Skeletal muscle tissue (tissue), 4 donors: ENCODE measurements around the gene NAA20. TPM values are rescaled to one million over a fixed set of nuclear protein-coding genes. Genes with fewer than 3 reads are reported as not detected.

Source experiments
- H3K27ac ChIP-seq: one replicate; pipeline ENCODE4 v1.7.0; 2013; ENCODE audit warnings: mild to moderate bottlenecking, low read depth, low read length, inconsistent platforms
- H3K27me3 ChIP-seq, 3 donors: one replicate each; pipeline ENCODE4 v1.7.0; 2013; ENCODE audit warnings: low read length in 3 of 3; ENCODE audit not compliant: control insufficient read depth in 3 of 3, insufficient read depth in 3 of 3
- H3K36me3 ChIP-seq, 3 donors: one replicate each; pipeline ENCODE4 v1.7.0; 2013; ENCODE audit warnings: low read length in 3 of 3; ENCODE audit not compliant: control insufficient read depth in 3 of 3, insufficient read depth in 3 of 3
- H3K4me1 ChIP-seq, 3 donors: one replicate each; pipeline ENCODE4 v1.7.0; 2013; ENCODE audit warnings: low read length in 3 of 3, mild to moderate bottlenecking in 3 of 3; ENCODE audit not compliant: control insufficient read depth in 3 of 3, insufficient read depth in 3 of 3
- H3K4me3 ChIP-seq, 3 donors: one replicate each; pipeline ENCODE4 v1.7.0; 2013; ENCODE audit warnings: low read length in 3 of 3
- H3K9ac ChIP-seq, 3 donors: one replicate each; pipeline ENCODE4 v1.7.0; 2013; ENCODE audit warnings: low read length in 3 of 3, mild to moderate bottlenecking in 3 of 3, moderate library complexity in 2 of 3, low read depth in 1 of 3
- H3K9me3 ChIP-seq, 3 donors: one replicate each; pipeline ENCODE4 v1.7.0; 2013; ENCODE audit warnings: low read length in 3 of 3; ENCODE audit not compliant: control insufficient read depth in 3 of 3
- total RNA-seq: library from RNA; depleted of rRNA; stranded (reverse); fragments of >200 nt; gene quantifications from one replicate; pipeline ENCODE4 v1.2.3, GENCODE V29; 2014
- donor health status: Osteomylitis.

Gene NAA20
- total RNA-seq, 1 donor from 2014 or later: 58.5 TPM

- Histone ChIP-seq H3K4me1 (peaks cover 28 to 35% (median 30%) of the 10 kb centered on the region in 3 donors), H3K27ac (no peak overlapping the region), H3K9ac (no peak overlapping the region)
Measured at GRCh38 chr20:20014659-20015058, 2.5 kb upstream of the NAA20 start.

GRCh38 chr20:20017844-20018185, 653 bp downstream of the NAA20 start:
- no peaks in the 10 kb centered on the region for H3K9me3 ChIP-seq
- H3K27me3 ChIP-seq: no peaks in the 10 kb centered on the region
- H3K36me3 ChIP-seq: peaks cover 4 to 10% (median 8%) of the 10 kb centered on the region in 3 donors
- H3K4me3 ChIP-seq: peak overlapping the region; percentile 77 to 96 (median 93)
- H3K4me1 ChIP-seq: peaks cover 17 to 42% (median 19%) of the 10 kb centered on the region in 3 donors
- peak overlapping the region; percentile 76 for H3K27ac ChIP-seq
- H3K9ac ChIP-seq: peak overlapping the region; percentile 82 to 95 (median 94)

More at GRCh38 chr20:20014659-20015058, 2.5 kb upstream of the NAA20 start:
- Histone ChIP-seq H3K36me3 (peaks cover 0 to 8% (median 5%) of the 10 kb centered on the region in 3 donors), H3K9me3 (no peaks in the 10 kb centered on the region), H3K4me3 (no peak overlapping the region), H3K27me3 (no peaks in the 10 kb centered on the region)

- Histone ChIP-seq H3K4me1 (peaks cover 17 to 42% (median 19%) of the 10 kb centered on the region in 3 donors), H3K27ac (no peak overlapping the region), H3K27me3 (no peaks in the 10 kb centered on the region), H3K9ac (peak overlapping the region; percentile 82 to 95 (median 94)), H3K36me3 (peaks cover 4 to 11% (median 8%) of the 10 kb centered on the region in 3 donors), H3K9me3 (no peaks in the 10 kb centered on the region), H3K4me3 (peak overlapping the region; percentile 77 to 96 (median 93))
Measured at GRCh38 chr20:20018366-20018765, 1.2 kb downstream of the NAA20 start.

GRCh38 chr20:20019123-20019522, 2.0 kb downstream of the NAA20 start:
- no peaks in the 10 kb centered on the region for H3K9me3 ChIP-seq
- no peak overlapping the region for H3K4me3 ChIP-seq
- H3K36me3 ChIP-seq: peaks cover 4 to 11% (median 8%) of the 10 kb centered on the region in 3 donors
- no peak overlapping the region for H3K9ac ChIP-seq
- H3K27me3 ChIP-seq: no peaks in the 10 kb centered on the region
- H3K4me1 ChIP-seq: peaks cover 17 to 42% (median 19%) of the 10 kb centered on the region in 3 donors
- no peak overlapping the region for H3K27ac ChIP-seq

- Histone ChIP-seq H3K4me1 (peaks cover 17 to 45% (median 19%) of the 10 kb centered on the region in 3 donors), H3K9me3 (no peaks in the 10 kb centered on the region), H3K9ac (no peak overlapping the region), H3K4me3 (no peak overlapping the region), H3K27me3 (no peaks in the 10 kb centered on the region), H3K27ac (no peak overlapping the region), H3K36me3 (peaks cover 4 to 11% (median 8%) of the 10 kb centered on the region in 3 donors)
Measured at GRCh38 chr20:20020908-20021307, 3.7 kb downstream of the NAA20 start.

- Histone ChIP-seq H3K27ac (no peak overlapping the region), H3K36me3 (peaks cover 4 to 11% (median 8%) of the 10 kb centered on the region in 3 donors), H3K4me1 (peaks cover 17 to 45% (median 19%) of the 10 kb centered on the region in 3 donors), H3K27me3 (no peaks in the 10 kb centered on the region), H3K9ac (no peak overlapping the region), H3K9me3 (no peaks in the 10 kb centered on the region), H3K4me3 (no peak overlapping the region)
Measured at GRCh38 chr20:20021835-20022234, 4.7 kb downstream of the NAA20 start.

GRCh38 chr20:20022498-20022897, 5.3 kb downstream of the NAA20 start:
- Histone ChIP-seq H3K36me3 (peaks cover 4 to 11% (median 8%) of the 10 kb centered on the region in 3 donors), H3K4me1 (peaks cover 17 to 44% (median 20%) of the 10 kb centered on the region in 3 donors), H3K27ac (no peak overlapping the region), H3K9ac (no peak overlapping the region), H3K4me3 (no peak overlapping the region), H3K9me3 (no peaks in the 10 kb centered on the region), H3K27me3 (no peaks in the 10 kb centered on the region)

GRCh38 chr20:20023395-20023794, 6.2 kb downstream of the NAA20 start:
- H3K27me3 ChIP-seq: no peaks in the 10 kb centered on the region
- no peak overlapping the region for H3K9ac ChIP-seq
- H3K4me3 ChIP-seq: no peak overlapping the region
- no peaks in the 10 kb centered on the region for H3K9me3 ChIP-seq
- peaks cover 10 to 35% (median 14%) of the 10 kb centered on the region in 3 donors for H3K4me1 ChIP-seq
- H3K36me3 ChIP-seq: peaks cover 4 to 11% (median 8%) of the 10 kb centered on the region in 3 donors
- no peak overlapping the region for H3K27ac ChIP-seq

GRCh38 chr20:20024942-20025341, 7.8 kb downstream of the NAA20 start:
- Histone ChIP-seq H3K4me1 (peaks cover 0 to 21% (median 5%) of the 10 kb centered on the region in 3 donors), H3K9me3 (no peaks in the 10 kb centered on the region), H3K27ac (no peak overlapping the region), H3K9ac (no peak overlapping the region), H3K4me3 (no peak overlapping the region), H3K27me3 (no peaks in the 10 kb centered on the region), H3K36me3 (peaks cover 0 to 5% (median 4%) of the 10 kb centered on the region in 3 donors)

- no peak overlapping the region for H3K27ac ChIP-seq
- peaks cover 0 to 6% (median 2%) of the 10 kb centered on the region in 3 donors for H3K4me1 ChIP-seq
- no peak overlapping the region for H3K4me3 ChIP-seq
- H3K27me3 ChIP-seq: no peaks in the 10 kb centered on the region
- H3K36me3 ChIP-seq: peaks cover 2 to 11% (median 4%) of the 10 kb centered on the region in 3 donors
- H3K9ac ChIP-seq: no peak overlapping the region
- H3K9me3 ChIP-seq: no peaks in the 10 kb centered on the region
Measured at GRCh38 chr20:20027284-20027683, 10.1 kb downstream of the NAA20 start.
